LoVo (cell line): ENCODE measurements around the gene TMEM53.

Source experiments
- DNase-seq: peaks from one replicate; pipeline ENCODE4 v3.0.0-alpha.2; 2016; ENCODE audit warnings: low spot score

Gene TMEM53

GRCh38 chr1:44603718-44604117 lies 70.6 kb downstream of the TMEM53 start:
- DNase-seq, result peak; percentile 32
